Chondrocyte (in vitro differentiated cells): ENCODE data around the gene C19orf38. TPM values are rescaled to one million over a fixed set of nuclear protein-coding genes. Genes with fewer than 3 reads are reported as not detected.
"Not testable (repeated sequence)": the region's sequence is repeated elsewhere in the genome, so short reads cannot be mapped to it uniquely, and the experiment has no call there.

ENCODE experiments used
- DNase-seq: peaks from one replicate; pipeline ENCODE4 v3.0.0; 2021; ENCODE audit warnings: mixed read lengths, low spot score
- H3K27ac Mint-ChIP-seq: one replicate; pipeline ENCODE4 v1.8.0; 2021; ENCODE audit warnings: mild to moderate bottlenecking, moderate library complexity, mixed read lengths; ENCODE audit not compliant: unreplicated experiment
- H3K27me3 Mint-ChIP-seq: 2 replicates; pipeline ENCODE4 v1.8.0; 2021; ENCODE audit warnings: low read depth, mixed read lengths
- H3K36me3 Mint-ChIP-seq: 2 replicates; pipeline ENCODE4 v1.8.0; 2021; ENCODE audit warnings: low read depth, mixed read lengths
- H3K4me1 Mint-ChIP-seq: 2 replicates; pipeline ENCODE4 v1.8.0; 2021; ENCODE audit warnings: low read depth, mild to moderate bottlenecking, mixed read lengths
- H3K4me3 Mint-ChIP-seq: one replicate; pipeline ENCODE4 v1.8.0; 2021; ENCODE audit warnings: mild to moderate bottlenecking, moderate library complexity, mixed read lengths; ENCODE audit not compliant: unreplicated experiment
- H3K9me3 Mint-ChIP-seq: 2 replicates; pipeline ENCODE4 v1.8.0; 2021; ENCODE audit warnings: low read depth, mixed read lengths
- CTCF ChIP-seq: fragments of 200-600 bp; sonication (generic); IDR thresholded peaks from 2 replicates; pipeline ENCODE4 v1.5.0; 2021; ENCODE audit warnings: antibody characterized with exemption, mild to moderate bottlenecking, moderate library complexity
- total RNA-seq: library from RNA; stranded (reverse); gene quantifications from 3 replicates; pipeline ENCODE4 v1.2.1, GENCODE V29; 2021

The C19orf38 gene
- total RNA-seq, 1 donor from 2014 or later = 0.30 TPM

GRCh38 chr19:10835754-10836478, 12.3 kb upstream of the C19orf38 start, which contains the start of gene TMED1:
TSS of gene TMED1 (minus strand) at chr19:10836212. CDS start at chr19:10836191, 21 bp downstream.
- Mint-ChIP-seq H3K27ac (peak within 1 kb of the TSS; percentile 100), H3K4me1 (peaks cover 16% of the 10 kb centered on the region), H3K9me3 (peaks cover 3% of the 10 kb centered on the region), H3K27me3 (no peaks in the 10 kb centered on the region), H3K4me3 (peak within 1 kb of the TSS; percentile 94), H3K36me3 (peaks cover 6% of the 10 kb centered on the region)
- DNase-seq = peak; percentile 100
- TF ChIP-seq CTCF = peak; percentile 63

GRCh38 chr19:10836479-10837330, 11.5 kb upstream of the C19orf38 start:
- TF ChIP-seq CTCF = peak; percentile 13
- DNase-seq = peak; percentile 94
- H3K27ac Mint-ChIP-seq = peak overlapping the region; percentile 100
- H3K4me1 Mint-ChIP-seq = peaks cover 16% of the 10 kb centered on the region
- H3K36me3 Mint-ChIP-seq = peaks cover 6% of the 10 kb centered on the region
- H3K4me3 Mint-ChIP-seq = peak overlapping the region; percentile 94
- peaks cover 3% of the 10 kb centered on the region for H3K9me3 Mint-ChIP-seq
- no peaks in the 10 kb centered on the region for H3K27me3 Mint-ChIP-seq

GRCh38 chr19:10837649-10838048, 10.6 kb upstream of the C19orf38 start:
- peaks cover 16% of the 10 kb centered on the region for H3K4me1 Mint-ChIP-seq
- H3K36me3 Mint-ChIP-seq, H3K27ac Mint-ChIP-seq, H3K4me3 Mint-ChIP-seq, H3K27me3 Mint-ChIP-seq, H3K9me3 Mint-ChIP-seq, DNase-seq: not testable (repeated sequence)

GRCh38 chr19:10838377-10838776, 9.8 kb upstream of the C19orf38 start:
- no peak overlapping the region for H3K27ac Mint-ChIP-seq
- H3K4me3 Mint-ChIP-seq = no peak overlapping the region
- peaks cover 3% of the 10 kb centered on the region for H3K36me3 Mint-ChIP-seq
- no peak for TF ChIP-seq CTCF
- H3K27me3 Mint-ChIP-seq = no peaks in the 10 kb centered on the region
- peaks cover 3% of the 10 kb centered on the region for H3K9me3 Mint-ChIP-seq
- peaks cover 16% of the 10 kb centered on the region for H3K4me1 Mint-ChIP-seq
- no peak for DNase-seq

GRCh38 chr19:10839114-10840050, 8.8 kb upstream of the C19orf38 start:
- no peak for TF ChIP-seq CTCF
- no peak for DNase-seq
- Mint-ChIP-seq H3K27me3 (no peaks in the 10 kb centered on the region), H3K4me1 (peaks cover 16% of the 10 kb centered on the region), H3K4me3 (no peak overlapping the region), H3K9me3 (peaks cover 3% of the 10 kb centered on the region), H3K27ac (no peak overlapping the region), H3K36me3 (peaks cover 3% of the 10 kb centered on the region)
